ENCODE measurements around the gene STX1B.

Gene STX1B

GRCh38 chr16:30974348-30974747 lies 36.1 kb downstream of the STX1B start:
- TF ChIP-seq POLR2AphosphoS5 (IDR thresholded peaks at IDR 0.05; ENCODE audit: low read depth, low read length), result no peak
- TF ChIP-seq REST (IDR thresholded peaks at IDR 0.05; ENCODE audit: insufficient read depth in 1 of 2, low read depth in 2 of 2, low read length in 2 of 2), result no peak
- TF ChIP-seq SIN3A (IDR thresholded peaks at IDR 0.05; ENCODE audit: borderline replicate concordance, insufficient read depth, low read length), result no peak
- TF ChIP-seq FOXP2 (optimal IDR thresholded peaks at IDR 0.05; ENCODE audit: borderline replicate concordance, extremely low read depth, extremely low read length, insufficient read depth), result no peak

- TF ChIP-seq TAF1 (IDR thresholded peaks at IDR 0.05; ENCODE audit: borderline replicate concordance, insufficient read depth, low read length) (no peak), SIN3A (IDR thresholded peaks at IDR 0.05; ENCODE audit: borderline replicate concordance, insufficient read depth, low read length) (no peak), POLR2AphosphoS5 (IDR thresholded peaks at IDR 0.05; ENCODE audit: low read depth, low read length) (no peak), REST (IDR thresholded peaks at IDR 0.05; ENCODE audit: insufficient read depth in 1 of 2, low read depth in 2 of 2, low read length in 2 of 2) (no peak), FOXP2 (optimal IDR thresholded peaks at IDR 0.05; ENCODE audit: borderline replicate concordance, extremely low read depth, extremely low read length, insufficient read depth) (no peak)
Measured at GRCh38 chr16:30972872-30973271, 37.6 kb downstream of the STX1B start.

- TF ChIP-seq POLR2AphosphoS5 (IDR thresholded peaks at IDR 0.05; ENCODE audit: low read depth, low read length) (no peak), REST (IDR thresholded peaks at IDR 0.05; ENCODE audit: insufficient read depth in 1 of 2, low read depth in 2 of 2, low read length in 2 of 2) (no peak), FOXP2 (optimal IDR thresholded peaks at IDR 0.05; ENCODE audit: borderline replicate concordance, extremely low read depth, extremely low read length, insufficient read depth) (no peak), TAF1 (IDR thresholded peaks at IDR 0.05; ENCODE audit: borderline replicate concordance, insufficient read depth, low read length) (no peak), SIN3A (IDR thresholded peaks at IDR 0.05; ENCODE audit: borderline replicate concordance, insufficient read depth, low read length) (no peak)
Measured at GRCh38 chr16:30971298-30971697, 39.1 kb downstream of the STX1B start.

- TF ChIP-seq TAF1 (IDR thresholded peaks at IDR 0.05; ENCODE audit: borderline replicate concordance, insufficient read depth, low read length) (no peak), SIN3A (IDR thresholded peaks at IDR 0.05; ENCODE audit: borderline replicate concordance, insufficient read depth, low read length) (no peak), POLR2AphosphoS5 (IDR thresholded peaks at IDR 0.05; ENCODE audit: low read depth, low read length) (no peak), FOXP2 (optimal IDR thresholded peaks at IDR 0.05; ENCODE audit: borderline replicate concordance, extremely low read depth, extremely low read length, insufficient read depth) (no peak), REST (IDR thresholded peaks at IDR 0.05; ENCODE audit: insufficient read depth in 1 of 2, low read depth in 2 of 2, low read length in 2 of 2) (no peak)
Measured at GRCh38 chr16:30969246-30969842, 41.1 kb downstream of the STX1B start.

- TF ChIP-seq TAF1 (IDR thresholded peaks at IDR 0.05; ENCODE audit: borderline replicate concordance, insufficient read depth, low read length) (no peak), REST (IDR thresholded peaks at IDR 0.05; ENCODE audit: insufficient read depth in 1 of 2, low read depth in 2 of 2, low read length in 2 of 2) (no peak), FOXP2 (optimal IDR thresholded peaks at IDR 0.05; ENCODE audit: borderline replicate concordance, extremely low read depth, extremely low read length, insufficient read depth) (no peak), SIN3A (IDR thresholded peaks at IDR 0.05; ENCODE audit: borderline replicate concordance, insufficient read depth, low read length) (no peak)
Measured at GRCh38 chr16:30967795-30968194, 42.6 kb downstream of the STX1B start.
